ENCODE data around the gene TBC1D25. TPM values are rescaled to one million over a fixed set of nuclear protein-coding genes. Genes with fewer than 3 reads are reported as not detected.

Gene TBC1D25
- total RNA-seq (2022; extraction: Qiagen RNA extraction) = 11.1 to 14.9 TPM (median 12.5 TPM) in 5 replicates

GRCh38 chrX:48539345-48540027 is at the start of gene TBC1D25:
TSS of gene TBC1D25 (plus strand) at chrX:48539714. CDS start at chrX:48539798, 84 bp downstream.

GRCh38 chrX:48508400-48509244 is 30.9 kb upstream of the TBC1D25 start, which contains the start of gene PORCN:
TSS of gene PORCN (plus strand) at chrX:48508992. CDS start at chrX:48509821, 829 bp downstream.

GRCh38 chrX:48521353-48522243 is 17.9 kb upstream of the TBC1D25 start, which contains the start of gene EBP:
TSS of gene EBP (plus strand) at chrX:48521808. CDS start at chrX:48523772, 1,964 bp downstream.

GRCh38 chrX:48574270-48575266 is 35.1 kb downstream of the TBC1D25 start, which contains the start of gene RBM3:
TSS of gene RBM3 (plus strand) at chrX:48574484. CDS start at chrX:48575181, 697 bp downstream.

GRCh38 chrX:48597353-48598264 is 58.1 kb downstream of the TBC1D25 start, which contains the start of gene WDR13:
TSS of gene WDR13 (plus strand) at chrX:48597492. CDS start at chrX:48597997, 505 bp downstream.

Other genes with a start within 250 kb of the TBC1D25 start
- not detected in 5 replicates for gene SSX3, start 183.0 kb upstream of the TBC1D25 start, total RNA-seq (2022; extraction: Qiagen RNA extraction)
- gene SSX4, start 156.2 kb upstream of the TBC1D25 start, total RNA-seq (2022; extraction: Qiagen RNA extraction) = not detected in 5 replicates
- not detected in 5 replicates for gene SSX4B, start 127.8 kb upstream of the TBC1D25 start, total RNA-seq (2022; extraction: Qiagen RNA extraction)
- 0.13 to 0.56 TPM (median 0.31 TPM) in 5 replicates for gene SLC38A5, start 69.5 kb upstream of the TBC1D25 start, total RNA-seq (2022; extraction: Qiagen RNA extraction)
- gene FTSJ1, start 63.5 kb upstream of the TBC1D25 start, total RNA-seq (2022; extraction: Qiagen RNA extraction) = 66.3 to 72.2 TPM (median 71.3 TPM) in 5 replicates
- gene PORCN, start 30.7 kb upstream of the TBC1D25 start, total RNA-seq (2022; extraction: Qiagen RNA extraction) = 15.0 to 17.7 TPM (median 16.6 TPM) in 5 replicates
- 124 to 155 TPM (median 146 TPM) in 5 replicates for gene EBP, start 17.9 kb upstream of the TBC1D25 start, total RNA-seq (2022; extraction: Qiagen RNA extraction)
- gene RBM3, start 34.8 kb downstream of the TBC1D25 start, total RNA-seq (2022; extraction: Qiagen RNA extraction) = 341 to 540 TPM (median 379 TPM) in 5 replicates
- 61.4 to 93.6 TPM (median 82.8 TPM) in 5 replicates for gene WDR13, start 57.8 kb downstream of the TBC1D25 start, total RNA-seq (2022; extraction: Qiagen RNA extraction)
- 0.20 to 0.65 TPM (median 0.41 TPM) in 5 replicates for gene WAS, start 144.1 kb downstream of the TBC1D25 start, total RNA-seq (2022; extraction: Qiagen RNA extraction)
- 20.1 to 23.6 TPM (median 22.6 TPM) in 5 replicates for gene SUV39H1, start 157.0 kb downstream of the TBC1D25 start, total RNA-seq (2022; extraction: Qiagen RNA extraction)
- not detected in 5 replicates for gene GLOD5, start 222.0 kb downstream of the TBC1D25 start, total RNA-seq (2022; extraction: Qiagen RNA extraction)
- not detected in 5 replicates for gene GATA1, start 246.9 kb downstream of the TBC1D25 start, total RNA-seq (2022; extraction: Qiagen RNA extraction)

Measured in A549 treated with Mapracorat at 1 μM for 4 hours (cell line).